RWPE2 (cell line): Measurements from ENCODE around the gene MYO7A.
"Not testable (repeated sequence)": the region's sequence is repeated elsewhere in the genome, so short reads cannot be mapped to it uniquely, and the experiment has no call there.

Source experiments
- ATAC-seq: fragments of 200-7000 bp; cut with Tn5 transposase; 3 replicates; pipeline ENCODE4 v1.9.1; 2021; ENCODE audit warnings: low read depth
- DNase-seq: peaks from one replicate; pipeline ENCODE4 v3.0.0-alpha.2; 2020; ENCODE audit warnings: low spot score
- H3K27ac ChIP-seq: fragments of 450-650 bp; 2 replicates; pipeline ENCODE4 v1.5.1; 2017; ENCODE audit warnings: mild to moderate bottlenecking; ENCODE audit not compliant: poor library complexity, severe bottlenecking
- H3K27me3 ChIP-seq: fragments of 250-450 bp; sonication (Bioruptor Pico); 2 replicates; pipeline ENCODE4 v1.5.1; 2021; ENCODE audit warnings: mild to moderate bottlenecking, moderate library complexity; ENCODE audit not compliant: insufficient read depth, poor library complexity, severe bottlenecking
- H3K36me3 ChIP-seq: fragments of 250-450 bp; sonication (Bioruptor Pico); 2 replicates; pipeline ENCODE4 v1.5.1; 2020; ENCODE audit warnings: low read depth, mild to moderate bottlenecking, moderate library complexity
- H3K4me1 ChIP-seq: fragments of 250-450 bp; sonication (Bioruptor Pico); 2 replicates; pipeline ENCODE4 v1.5.1; 2021; ENCODE audit warnings: mild to moderate bottlenecking, moderate library complexity; ENCODE audit not compliant: insufficient read depth, poor library complexity, severe bottlenecking
- H3K4me3 ChIP-seq: fragments of 250-450 bp; sonication (Bioruptor Pico); 2 replicates; pipeline ENCODE4 v1.5.1; 2021; ENCODE audit warnings: mild to moderate bottlenecking, moderate library complexity; ENCODE audit not compliant: severe bottlenecking
- H3K9me3 ChIP-seq: fragments of 250-450 bp; sonication (Bioruptor Pico); 2 replicates; pipeline ENCODE4 v1.5.1; 2021; ENCODE audit warnings: mild to moderate bottlenecking, moderate library complexity; ENCODE audit not compliant: severe bottlenecking
- CTCF ChIP-seq: fragments of 450-650 bp; IDR thresholded peaks from one replicate; pipeline ENCODE4 v1.5.1; 2017; ENCODE audit warnings: mild to moderate bottlenecking, moderate library complexity; ENCODE audit not compliant: poor library complexity, severe bottlenecking

The MYO7A gene

GRCh38 chr11:77095551-77096490 lies 32.2 kb upstream of the MYO7A start:
- Histone ChIP-seq H3K4me1 (no peaks in the 10 kb centered on the region), H3K27me3 (no peaks in the 10 kb centered on the region)
- DNase-seq = peak; percentile 45

GRCh38 chr11:77096591-77097019 lies 31.4 kb upstream of the MYO7A start:
- ATAC-seq = no peak; the same call in 2 of the 3 replicates
- no peak overlapping the region for H3K27ac ChIP-seq
- peak; percentile 33 for DNase-seq
- H3K4me3 ChIP-seq = no peak overlapping the region
- H3K4me1 ChIP-seq = no peaks in the 10 kb centered on the region
- no peak for TF ChIP-seq CTCF
- no peaks in the 10 kb centered on the region for H3K9me3 ChIP-seq
- H3K27me3 ChIP-seq = no peaks in the 10 kb centered on the region
- no peaks in the 10 kb centered on the region for H3K36me3 ChIP-seq

More at GRCh38 chr11:77095551-77096490, 32.2 kb upstream of the MYO7A start:
- Histone ChIP-seq H3K36me3 (no peaks in the 10 kb centered on the region), H3K4me3 (no peak overlapping the region), H3K27ac (no peak overlapping the region), H3K9me3 (no peaks in the 10 kb centered on the region)
- TF ChIP-seq CTCF = no peak
- no peak for ATAC-seq

- not testable (repeated sequence) for H3K36me3 ChIP-seq, H3K27me3 ChIP-seq, H3K9me3 ChIP-seq, DNase-seq, ATAC-seq, H3K4me3 ChIP-seq, H3K4me1 ChIP-seq, H3K27ac ChIP-seq
These were observed 30.9 kb upstream of the MYO7A start for GRCh38 chr11:77097180-77097579.

- no peak for ATAC-seq
- Histone ChIP-seq H3K36me3 (no peaks in the 10 kb centered on the region), H3K4me1 (no peaks in the 10 kb centered on the region), H3K27ac (no peak overlapping the region), H3K4me3 (no peak overlapping the region), H3K9me3 (no peaks in the 10 kb centered on the region), H3K27me3 (no peaks in the 10 kb centered on the region)
- peak; percentile 51 for DNase-seq
- TF ChIP-seq CTCF = no peak
These were observed 27.6 kb upstream of the MYO7A start for GRCh38 chr11:77100166-77101042.

GRCh38 chr11:77101043-77101537 lies 27.0 kb upstream of the MYO7A start:
- Histone ChIP-seq H3K9me3 (no peaks in the 10 kb centered on the region), H3K36me3 (no peaks in the 10 kb centered on the region), H3K27me3 (no peaks in the 10 kb centered on the region), H3K27ac (no peak overlapping the region), H3K4me1 (no peaks in the 10 kb centered on the region), H3K4me3 (no peak overlapping the region)
- ATAC-seq (no peak), DNase-seq (no peak)
- TF ChIP-seq CTCF = peak; percentile 16
